GM19452 (cell line): Measurements from ENCODE around the gene LTB4R2.
"Not testable (repeated sequence)": the region's sequence is repeated elsewhere in the genome, so short reads cannot be mapped to it uniquely, and the experiment has no call there.

Experiments used
- ATAC-seq: cut with Tn5 transposase; IDR thresholded peaks from one replicate; pipeline ENCODE4 v1.9.1; 2021; ENCODE audit not compliant: unreplicated experiment

Gene LTB4R2

GRCh38 chr14:24317141-24317928 is 7.4 kb downstream of the LTB4R2 start:
- ATAC-seq, result no peak

- no peak for ATAC-seq
Measured at GRCh38 chr14:24321212-24321975, 11.5 kb downstream of the LTB4R2 start.

- ATAC-seq, result no peak
Measured at GRCh38 chr14:24322672-24323071, 12.7 kb downstream of the LTB4R2 start.

GRCh38 chr14:24323341-24323740 is 13.4 kb downstream of the LTB4R2 start:
- ATAC-seq, result no peak

GRCh38 chr14:24324024-24324423 is 14.1 kb downstream of the LTB4R2 start:
- no peak for ATAC-seq

- ATAC-seq, result no peak
Measured at GRCh38 chr14:24325041-24325530, 15.1 kb downstream of the LTB4R2 start.

- no peak for ATAC-seq
Measured at GRCh38 chr14:24325963-24326362, 16.0 kb downstream of the LTB4R2 start.

- no peak for ATAC-seq
Measured at GRCh38 chr14:24327303-24327702, 17.4 kb downstream of the LTB4R2 start.

GRCh38 chr14:24327914-24328313 is 18.0 kb downstream of the LTB4R2 start:
- ATAC-seq, result not testable (repeated sequence)

- no peak for ATAC-seq
Measured at GRCh38 chr14:24329073-24329663, 19.2 kb downstream of the LTB4R2 start.

- ATAC-seq, result no peak
Measured at GRCh38 chr14:24329736-24330135, 19.8 kb downstream of the LTB4R2 start.

- no peak for ATAC-seq
Measured at GRCh38 chr14:24330973-24331674, 21.2 kb downstream of the LTB4R2 start.

GRCh38 chr14:24331731-24332267 is 21.9 kb downstream of the LTB4R2 start:
- peak; percentile 13 for ATAC-seq

- peak; percentile 86 for ATAC-seq
Measured at GRCh38 chr14:24332268-24332993, 22.5 kb downstream of the LTB4R2 start.

- no peak for ATAC-seq
Measured at GRCh38 chr14:24334431-24335291, 24.7 kb downstream of the LTB4R2 start, which contains the start of gene ADCY4. Gene ADCY4 (minus strand): TSS chr14:24335071. CDS start chr14:24334652, 419 bp downstream.

- no peak for ATAC-seq
Measured at GRCh38 chr14:24335461-24336171, 25.7 kb downstream of the LTB4R2 start.

GRCh38 chr14:24337144-24337823 is 27.3 kb downstream of the LTB4R2 start:
- ATAC-seq, result no peak

GRCh38 chr14:24337824-24338175 is 27.9 kb downstream of the LTB4R2 start:
- no peak for ATAC-seq
